ENCODE results near the gene OSTF1.

OSTF1 gene

GRCh38 chr9:75081632-75082031, 6.7 kb upstream of the OSTF1 start:
- CTCF ChIA-PET = interaction anchor here (5.1 kb wide), 1 partner anchor 307 kb away, joined by 77 read pairs; no protein-coding TSS in a partner anchor
- POLR2A ChIA-PET = no interaction called here
- DNase-seq (ENCODE audit: low read depth, low spot score) = no peak
- no peak overlapping the region for H3K4me3 ChIP-seq (ENCODE audit: low read depth, low read length)
- TF ChIP-seq, protein P1, sequence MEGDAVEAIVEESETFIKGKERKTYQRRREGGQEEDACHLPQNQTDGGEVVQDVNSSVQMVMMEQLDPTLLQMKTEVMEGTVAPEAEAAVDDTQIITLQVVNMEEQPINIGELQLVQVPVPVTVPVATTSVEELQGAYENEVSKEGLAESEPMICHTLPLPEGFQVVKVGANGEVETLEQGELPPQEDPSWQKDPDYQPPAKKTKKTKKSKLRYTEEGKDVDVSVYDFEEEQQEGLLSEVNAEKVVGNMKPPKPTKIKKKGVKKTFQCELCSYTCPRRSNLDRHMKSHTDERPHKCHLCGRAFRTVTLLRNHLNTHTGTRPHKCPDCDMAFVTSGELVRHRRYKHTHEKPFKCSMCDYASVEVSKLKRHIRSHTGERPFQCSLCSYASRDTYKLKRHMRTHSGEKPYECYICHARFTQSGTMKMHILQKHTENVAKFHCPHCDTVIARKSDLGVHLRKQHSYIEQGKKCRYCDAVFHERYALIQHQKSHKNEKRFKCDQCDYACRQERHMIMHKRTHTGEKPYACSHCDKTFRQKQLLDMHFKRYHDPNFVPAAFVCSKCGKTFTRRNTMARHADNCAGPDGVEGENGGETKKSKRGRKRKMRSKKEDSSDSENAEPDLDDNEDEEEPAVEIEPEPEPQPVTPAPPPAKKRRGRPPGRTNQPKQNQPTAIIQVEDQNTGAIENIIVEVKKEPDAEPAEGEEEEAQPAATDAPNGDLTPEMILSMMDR (IDR thresholded peaks at IDR 0.05; ENCODE audit: insufficient read depth, low read length, missing control alignments) = no peak

DNA sequence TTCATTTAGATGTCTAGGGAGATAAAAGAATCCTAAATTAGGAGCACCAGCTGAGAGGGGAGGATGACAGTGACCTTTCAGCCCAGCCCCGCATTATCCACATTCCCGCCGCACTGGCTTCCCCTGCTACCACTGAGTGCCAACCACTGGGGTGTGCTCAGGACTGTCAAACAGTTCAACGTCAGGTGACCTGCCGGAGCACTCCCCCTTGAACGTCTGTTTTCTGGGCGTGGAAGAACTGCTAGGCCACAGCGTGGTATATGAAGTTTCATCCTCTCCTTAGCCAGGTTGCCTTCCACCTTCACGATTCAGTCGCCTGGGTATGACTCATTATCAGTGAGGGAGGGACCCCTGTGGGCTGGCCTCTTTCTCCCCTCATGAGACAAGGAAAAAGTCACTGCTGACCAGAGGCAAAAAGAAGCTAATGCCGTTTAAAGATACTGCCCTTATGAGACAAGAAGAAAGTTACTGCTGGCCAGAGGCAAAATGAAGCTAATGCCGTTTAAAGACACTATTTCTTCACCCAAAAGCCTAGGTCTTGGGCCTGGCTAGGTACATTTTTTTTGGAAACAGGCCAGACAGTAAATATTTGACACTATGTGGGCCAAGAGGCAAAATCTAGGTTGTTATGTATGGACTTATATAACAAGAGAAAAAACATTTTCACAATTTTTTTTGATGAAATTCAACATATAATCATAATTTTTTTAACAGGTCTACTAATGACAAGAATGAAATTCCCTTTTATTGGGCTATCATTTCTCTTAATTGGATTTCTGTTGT, 4.9 kb upstream of the OSTF1 start:
- ChIA-PET CTCF (interaction anchor here (0.9 to 5.1 kb wide), 4 partner anchors 8 to 308 kb away, joined by 3 to 77 read pairs (median 4); no protein-coding TSS in a partner anchor), POLR2A (no interaction called here)

GRCh38 chr9:75084081-75084672, 4.1 kb upstream of the OSTF1 start:
- TF ChIP-seq, protein P1 (IDR thresholded peaks at IDR 0.05; ENCODE audit: insufficient read depth, low read length, missing control alignments) = no peak
- DNase-seq (ENCODE audit: low read depth, low spot score) = no peak
- H3K4me3 ChIP-seq (ENCODE audit: low read depth, low read length) = no peak overlapping the region
- ChIA-PET CTCF (interaction anchor here (0.9 to 5.1 kb wide), 8 partner anchors 8 to 309 kb away, joined by 3 to 77 read pairs (median 4); partner anchors contain the start of gene C9orf40), POLR2A (no interaction called here)

More for the DNA sequence above, 4.9 kb upstream of the OSTF1 start:
- TF ChIP-seq, protein P1 (IDR thresholded peaks at IDR 0.05; ENCODE audit: insufficient read depth, low read length, missing control alignments) = no peak
- no peak overlapping the region for H3K4me3 ChIP-seq (ENCODE audit: low read depth, low read length)
- DNase-seq (ENCODE audit: low read depth, low spot score) = no peak

DNA sequence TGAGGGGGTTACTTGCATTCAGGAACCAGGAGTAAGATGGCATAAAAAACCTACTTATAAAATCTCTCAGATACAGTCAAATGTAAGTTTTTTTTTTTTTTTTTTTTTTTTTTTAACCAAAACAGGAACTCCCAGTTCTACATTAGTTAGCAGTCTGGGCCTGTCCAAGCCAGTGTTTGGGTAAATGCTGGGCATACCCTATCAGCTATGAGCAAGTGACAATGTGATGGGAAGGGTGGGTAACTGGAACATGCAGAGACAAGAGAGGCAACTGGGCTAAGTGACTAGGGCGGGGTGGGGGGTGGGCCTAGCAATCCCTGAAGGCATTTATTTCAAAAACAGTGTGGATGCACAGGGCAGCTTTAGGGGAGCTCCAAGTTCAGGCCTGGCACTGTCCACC, 2.7 kb upstream of the OSTF1 start:
- no peak for DNase-seq (ENCODE audit: low read depth, low spot score)
- ChIA-PET POLR2A (no interaction called here), CTCF (interaction anchor here (0.6 to 4.8 kb wide), 10 partner anchors 8 to 311 kb away, joined by 3 to 49 read pairs (median 4); partner anchors contain the start of gene C9orf40)
- TF ChIP-seq, protein P1 (IDR thresholded peaks at IDR 0.05; ENCODE audit: insufficient read depth, low read length, missing control alignments) = no peak
- H3K4me3 ChIP-seq (ENCODE audit: low read depth, low read length) = no peak overlapping the region

DNA sequence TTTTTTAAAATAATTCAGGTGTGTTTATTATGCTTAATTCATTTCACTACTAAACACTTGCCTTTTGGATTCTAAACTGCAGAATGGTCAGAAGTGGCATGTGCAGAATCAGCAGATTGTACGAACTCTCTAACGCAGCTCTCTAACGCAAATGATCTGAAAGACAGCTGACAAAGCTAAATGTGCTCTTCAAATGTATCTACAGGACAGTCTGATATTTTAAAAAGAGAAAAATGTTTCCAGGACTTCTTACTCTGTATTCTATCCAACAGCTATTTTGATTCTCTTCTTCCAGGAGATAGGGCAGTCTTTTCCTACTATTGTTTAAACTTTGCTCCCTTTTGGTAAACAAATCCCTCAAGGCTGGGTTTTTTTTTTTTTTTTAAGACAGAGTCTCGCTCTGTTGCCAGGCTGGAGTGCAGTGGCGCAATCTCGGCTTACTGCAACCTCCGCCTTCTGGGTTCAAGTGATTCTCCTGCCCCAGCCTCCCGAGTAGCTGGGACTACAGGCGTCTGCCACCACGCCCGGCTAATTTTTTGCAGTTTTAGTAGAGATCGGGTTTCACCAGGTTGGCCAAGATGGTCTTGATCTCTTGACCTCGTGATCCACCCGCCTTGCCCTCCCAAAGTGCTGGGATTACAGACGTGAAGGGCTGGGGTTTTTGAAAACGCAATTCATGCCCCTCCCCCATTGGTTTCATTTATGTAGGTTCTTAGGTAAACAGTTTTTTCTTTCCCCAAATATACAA, 1.6 kb upstream of the OSTF1 start:
- DNase-seq (ENCODE audit: low read depth, low spot score) = no peak
- peak overlapping the region; percentile 94 for H3K4me3 ChIP-seq (ENCODE audit: low read depth, low read length)
- TF ChIP-seq, protein P1 (IDR thresholded peaks at IDR 0.05; ENCODE audit: insufficient read depth, low read length, missing control alignments) = no peak
- CTCF ChIA-PET = interaction anchor here (0.6 to 4.8 kb wide), 10 partner anchors 9 to 312 kb away, joined by 3 to 49 read pairs (median 4); partner anchors contain the start of gene C9orf40
- POLR2A ChIA-PET = interaction anchor here (1.0 kb wide), 1 partner anchor 17 kb away, joined by 3 read pairs; no protein-coding TSS in a partner anchor
